Measurements from ENCODE around the gene IVL.

IVL gene

GRCh38 chr1:152912471-152912870 lies 4.1 kb downstream of the IVL start:
- Histone ChIP-seq H3K9me2 (replicated peaks; ENCODE audit: insufficient read depth, low read length) (no peaks in the 10 kb centered on the region), H2AFZ (ENCODE audit: low read depth, low read length, severe bottlenecking) (no peak overlapping the region), H3K36me3 (ENCODE audit: low read length) (no peaks in the 10 kb centered on the region), H3K9me3 (ENCODE audit: insufficient read depth, low read length) (no peaks in the 10 kb centered on the region), H3K27me3 (ENCODE audit: low read length) (no peaks in the 10 kb centered on the region), H3K4me3 (ENCODE audit: insufficient read depth, low read length, poor library complexity, severe bottlenecking) (no peak overlapping the region), H3K9ac (ENCODE audit: low read length) (no peak overlapping the region), H3K4me2 (ENCODE audit: low read depth, low read length, poor library complexity, severe bottlenecking) (no peak overlapping the region), H3F3A (ENCODE audit: insufficient read depth) (no peaks in the 10 kb centered on the region), H3K27ac (ENCODE audit: low read depth, low read length) (no peak overlapping the region), H3K79me2 (ENCODE audit: insufficient read depth, low read length) (no peaks in the 10 kb centered on the region), H4K20me1 (ENCODE audit: low read depth, low read length) (no peaks in the 10 kb centered on the region)
- no peak for TF ChIP-seq CTCF (IDR thresholded peaks at IDR 0.05; ENCODE audit: insufficient read depth, low read length, poor library complexity, severe bottlenecking)
- no peak for TF ChIP-seq EZH2phosphoT487 (conservative IDR thresholded peaks at IDR 0.05; ENCODE audit: low read length)

- no peak overlapping the region for H3K9ac ChIP-seq (ENCODE audit: low read length)
- TF ChIP-seq CTCF (IDR thresholded peaks at IDR 0.05; ENCODE audit: insufficient read depth, low read length, poor library complexity, severe bottlenecking) (no peak), EZH2phosphoT487 (conservative IDR thresholded peaks at IDR 0.05; ENCODE audit: low read length) (no peak)
- H4K20me1 ChIP-seq (ENCODE audit: low read depth, low read length) = no peaks in the 10 kb centered on the region
- H2AFZ ChIP-seq (ENCODE audit: low read depth, low read length, severe bottlenecking) = no peak overlapping the region
- H3K27me3 ChIP-seq (ENCODE audit: low read length) = no peaks in the 10 kb centered on the region
- no peak overlapping the region for H3K4me2 ChIP-seq (ENCODE audit: low read depth, low read length, poor library complexity, severe bottlenecking)
- no peak overlapping the region for H3K4me3 ChIP-seq (ENCODE audit: insufficient read depth, low read length, poor library complexity, severe bottlenecking)
- H3K27ac ChIP-seq (ENCODE audit: low read depth, low read length) = no peak overlapping the region
- no peaks in the 10 kb centered on the region for H3K9me3 ChIP-seq (ENCODE audit: insufficient read depth, low read length)
- no peaks in the 10 kb centered on the region for H3K79me2 ChIP-seq (ENCODE audit: insufficient read depth, low read length)
- no peaks in the 10 kb centered on the region for H3K9me2 ChIP-seq (replicated peaks; ENCODE audit: insufficient read depth, low read length)
- no peaks in the 10 kb centered on the region for H3K36me3 ChIP-seq (ENCODE audit: low read length)
- H3F3A ChIP-seq (ENCODE audit: insufficient read depth) = no peaks in the 10 kb centered on the region
Measured at GRCh38 chr1:152912900-152913299, 4.6 kb downstream of the IVL start.

- TF ChIP-seq CTCF (IDR thresholded peaks at IDR 0.05; ENCODE audit: insufficient read depth, low read length, poor library complexity, severe bottlenecking) (no peak), EZH2phosphoT487 (conservative IDR thresholded peaks at IDR 0.05; ENCODE audit: low read length) (no peak)
- Histone ChIP-seq H3K36me3 (ENCODE audit: low read length) (no peaks in the 10 kb centered on the region), H3F3A (ENCODE audit: insufficient read depth) (no peaks in the 10 kb centered on the region), H3K4me3 (ENCODE audit: insufficient read depth, low read length, poor library complexity, severe bottlenecking) (no peak overlapping the region), H3K27me3 (ENCODE audit: low read length) (no peaks in the 10 kb centered on the region), H3K4me2 (ENCODE audit: low read depth, low read length, poor library complexity, severe bottlenecking) (no peak overlapping the region), H3K79me2 (ENCODE audit: insufficient read depth, low read length) (no peaks in the 10 kb centered on the region), H3K9ac (ENCODE audit: low read length) (no peak overlapping the region), H3K9me2 (replicated peaks; ENCODE audit: insufficient read depth, low read length) (no peaks in the 10 kb centered on the region), H3K9me3 (ENCODE audit: insufficient read depth, low read length) (no peaks in the 10 kb centered on the region), H4K20me1 (ENCODE audit: low read depth, low read length) (no peaks in the 10 kb centered on the region), H2AFZ (ENCODE audit: low read depth, low read length, severe bottlenecking) (no peak overlapping the region), H3K27ac (ENCODE audit: low read depth, low read length) (no peak overlapping the region)
Measured at GRCh38 chr1:152917794-152918193, 9.4 kb downstream of the IVL start.

All from SU-DHL-6 (cell line).